Measurements from ENCODE around the gene PKN1.

- TF ChIP-seq FOSL1 (tag; conservative IDR thresholded peaks at IDR 0.05) (no peak), TCF7L2 (IDR thresholded peaks at IDR 0.05; ENCODE audit: low read depth, low read length) (no peak), REST (IDR thresholded peaks at IDR 0.05; ENCODE audit: borderline replicate concordance) (no peak), REST (CRISPR knock-in tag; IDR thresholded peaks at IDR 0.05; ENCODE audit: low read depth) (no peak), SIN3A (IDR thresholded peaks at IDR 0.05; ENCODE audit: borderline replicate concordance in 2 of 2, control insufficient read depth in 1 of 2, low read depth in 2 of 2, low read length in 2 of 2) (peak in 1 of 2 experiments; percentile 53; a peak in 1 of 4 replicates), ZFP1 (CRISPR knock-in tag; IDR thresholded peaks at IDR 0.05) (no peak), SMARCC2 (IDR thresholded peaks at IDR 0.05; ENCODE audit: low read depth) (no peak), NFRKB (IDR thresholded peaks at IDR 0.05; ENCODE audit: low read depth) (no peak), ELK3 (CRISPR knock-in tag; IDR thresholded peaks at IDR 0.05) (no peak), GABPA (tag; conservative IDR thresholded peaks at IDR 0.05; ENCODE audit: low read depth) (peak; percentile 80), NFYB (IDR thresholded peaks at IDR 0.05; ENCODE audit: extremely low read depth, insufficient read length) (no peak), ZHX1 (conservative IDR thresholded peaks at IDR 0.05; ENCODE audit: low read length) (no peak), CTCF (IDR thresholded peaks at IDR 0.05 in 2 of 3, conservative IDR thresholded peaks at IDR 0.05 in 1 of 3; ENCODE audit: insufficient read depth in 2 of 3, low read depth in 1 of 3, low read length in 3 of 3) (no peak)
Measured at GRCh38 chr19:14440049-14440448, 6.9 kb downstream of the PKN1 start.
